H1 (cell line): ENCODE results near the gene COASY. TPM values are rescaled to one million over a fixed set of nuclear protein-coding genes. Genes with fewer than 3 reads are reported as not detected.

Experiments used
- CTCF ChIA-PET: fragments of 300-600 bp; sonication (Branson Sonifier 250); formaldehyde crosslinking; loops from one replicate; lab custom pipeline; 2021; ENCODE audit not compliant: partially characterized antibody; lab: Charles Lee
- POLR2A ChIA-PET: fragments of 300-600 bp; sonication (Branson Sonifier 250); formaldehyde crosslinking; loops from one replicate; lab custom pipeline; 2021; ENCODE audit warnings: inconsistent platforms; ENCODE audit not compliant: partially characterized antibody; lab: Charles Lee
- DNase-seq, 2 experiments: peaks; one replicate each; pipeline versions ENCODE4 v3.0.0 to v3.0.0-alpha.2; 2010 to 2022; ENCODE audit warnings: low spot score in 2 of 2, low read depth in 1 of 2, mixed read lengths in 1 of 2
- FAIRE-seq: peaks from 2 replicates; lab custom pipeline; 2011; peaks lifted over from hg19 to GRCh38; lab: Jason Lieb, UNC
- H2AFZ ChIP-seq: 2 replicates; pipeline ENCODE4 v1.8.1; 2012; ENCODE audit warnings: low read length, inconsistent platforms
- H2AK5ac ChIP-seq: 2 replicates; pipeline ENCODE4 v1.6.1; 2013; ENCODE audit warnings: low read depth, low read length
- H2BK120ac ChIP-seq: replicated peaks from 2 replicates; pipeline ENCODE3; 2013; ENCODE audit warnings: low read depth, low read length, inconsistent platforms
- H2BK12ac ChIP-seq: 2 replicates; pipeline ENCODE4 v1.6.1; 2013; ENCODE audit warnings: low read depth, low read length
- H2BK15ac ChIP-seq: 2 replicates; pipeline ENCODE4 v1.6.1; 2013; ENCODE audit warnings: low read length
- H2BK20ac ChIP-seq: 2 replicates; pipeline ENCODE4 v1.6.1; 2013; ENCODE audit warnings: low read length
- H2BK5ac ChIP-seq: 2 replicates; pipeline ENCODE4 v1.6.1; 2013; ENCODE audit warnings: low read depth, low read length
- H3K14ac ChIP-seq: 2 replicates; pipeline ENCODE4 v1.6.1; 2013; ENCODE audit warnings: inconsistent platforms; ENCODE audit not compliant: insufficient read length
- H3K18ac ChIP-seq: 2 replicates; pipeline ENCODE4 v1.6.1; 2013; ENCODE audit warnings: low read length; ENCODE audit errors: extremely low read depth
- H3K23ac ChIP-seq: 2 replicates; pipeline ENCODE4 v1.6.1; 2013; ENCODE audit warnings: inconsistent platforms; ENCODE audit not compliant: insufficient read length
- H3K23me2 ChIP-seq: 2 replicates; pipeline ENCODE4 v1.6.1; 2013; ENCODE audit warnings: low read depth, low read length
- H3K27ac ChIP-seq: 2 replicates; pipeline ENCODE4 v1.6.1; 2011; ENCODE audit warnings: low read depth, low read length, inconsistent platforms
- H3K27me3 ChIP-seq, 4 experiments: replicated peaks in 1 of 4; 1 replicate in 1 of 4; 2 replicates in 3 of 4; pipeline versions ENCODE4 v1.6.1 to v1.8.1; 2011 to 2013; ENCODE audit warnings: low read length in 3 of 4, mild to moderate bottlenecking in 3 of 4, inconsistent platforms in 2 of 4, mixed read lengths in 2 of 4, moderate library complexity in 1 of 4; ENCODE audit not compliant: control insufficient read depth in 3 of 4, insufficient read depth in 3 of 4; ENCODE audit errors: extremely low read depth in 1 of 4
- H3K36me3 ChIP-seq, 4 experiments: 2 replicates each; pipeline versions ENCODE4 v1.6.1 to v1.8.1; 2011 to 2013; ENCODE audit warnings: mild to moderate bottlenecking in 4 of 4, low read length in 3 of 4, moderate library complexity in 2 of 4, control low read depth in 1 of 4, inconsistent platforms in 1 of 4; ENCODE audit not compliant: insufficient read depth in 4 of 4, control insufficient read depth in 2 of 4
- H3K4ac ChIP-seq: replicated peaks from 2 replicates; pipeline ENCODE3; 2013; ENCODE audit warnings: low read length, low read depth, mixed read lengths, inconsistent platforms; ENCODE audit not compliant: insufficient read length
- H3K4me1 ChIP-seq, 4 experiments: replicated peaks in 1 of 4; 1 replicate in 1 of 4; 2 replicates in 3 of 4; pipeline versions ENCODE4 v1.6.1 to v1.8.1; 2011 to 2013; ENCODE audit warnings: low read length in 3 of 4, inconsistent platforms in 2 of 4, mixed read lengths in 1 of 4; ENCODE audit not compliant: insufficient read depth in 4 of 4, control insufficient read depth in 3 of 4
- H3K4me2 ChIP-seq, 2 experiments: 2 replicates each; pipeline versions ENCODE4 v1.6.1 to v1.8.1; 2011 to 2013; ENCODE audit warnings: low read depth in 2 of 2, low read length in 2 of 2, control low read depth in 1 of 2, inconsistent platforms in 1 of 2, mild to moderate bottlenecking in 1 of 2; ENCODE audit not compliant: insufficient read depth in 1 of 2
- H3K4me3 ChIP-seq, 4 experiments: fragments of 200-600, 300-600 bp in 1 of 4; sonication (generic), shearing (Covaris generic), sonication (Bioruptor Twin) in 1 of 4; 2 replicates each; pipeline versions ENCODE4 v1.5.1 to v1.8.1; 2011 to 2016; ENCODE audit warnings: low read length in 4 of 4, low read depth in 3 of 4, control low read depth in 2 of 4, inconsistent platforms in 2 of 4, mild to moderate bottlenecking in 2 of 4, mixed read lengths in 1 of 4, moderate library complexity in 1 of 4; ENCODE audit not compliant: insufficient read depth in 2 of 4; ENCODE audit errors: extremely low read depth in 1 of 4
- H3K56ac ChIP-seq: replicated peaks from 2 replicates; pipeline ENCODE3; 2013; ENCODE audit warnings: low read depth, mild to moderate bottlenecking, mixed read lengths, low read length, inconsistent platforms; ENCODE audit not compliant: insufficient read length
- H3K79me1 ChIP-seq: 2 replicates; pipeline ENCODE4 v1.6.1; 2013; ENCODE audit warnings: low read depth, low read length, control low read depth
- H3K79me2 ChIP-seq, 2 experiments: 2 replicates each; pipeline versions ENCODE4 v1.6.1 to v1.8.1; 2012 to 2013; ENCODE audit warnings: low read length in 2 of 2, mild to moderate bottlenecking in 2 of 2, inconsistent platforms in 1 of 2; ENCODE audit not compliant: insufficient read depth in 2 of 2, control insufficient read depth in 1 of 2
- H3K9ac ChIP-seq, 4 experiments: replicated peaks in 1 of 4; 1 replicate in 1 of 4; 2 replicates in 3 of 4; pipeline versions ENCODE4 v1.6.1 to v1.8.1; 2011 to 2013; ENCODE audit warnings: low read depth in 3 of 4, low read length in 3 of 4, control low read depth in 2 of 4, mild to moderate bottlenecking in 2 of 4, moderate library complexity in 2 of 4, inconsistent platforms in 1 of 4; ENCODE audit errors: extremely low read depth in 1 of 4
- H3K9me3 ChIP-seq, 2 experiments: 2 replicates each; pipeline versions ENCODE4 v1.6.1 to v1.8.1; 2012 to 2013; ENCODE audit warnings: mild to moderate bottlenecking in 2 of 2, moderate library complexity in 2 of 2, control low read depth in 1 of 2, inconsistent platforms in 1 of 2, low read depth in 1 of 2, low read length in 1 of 2, mixed read lengths in 1 of 2; ENCODE audit not compliant: insufficient read depth in 2 of 2
- H4K20me1 ChIP-seq, 2 experiments: replicated peaks in 1 of 2; 2 replicates each; pipeline versions ENCODE3 to v1.8.1; 2011 to 2013; ENCODE audit warnings: inconsistent platforms in 2 of 2, low read length in 2 of 2, mild to moderate bottlenecking in 1 of 2; ENCODE audit not compliant: insufficient read depth in 2 of 2, control insufficient read depth in 1 of 2
- H4K5ac ChIP-seq: 2 replicates; pipeline ENCODE4 v1.6.1; 2013; ENCODE audit warnings: low read length, low read depth, mixed read lengths, inconsistent platforms; ENCODE audit not compliant: insufficient read length
- H4K8ac ChIP-seq: 2 replicates; pipeline ENCODE4 v1.8.0; 2013; ENCODE audit warnings: mild to moderate bottlenecking, moderate library complexity, low read length, inconsistent platforms; ENCODE audit not compliant: insufficient read depth; ENCODE audit errors: extremely low read depth
- H4K91ac ChIP-seq: replicated peaks from 2 replicates; pipeline ENCODE3; 2013; ENCODE audit warnings: low read length, mixed read lengths, inconsistent platforms; ENCODE audit not compliant: insufficient read length
- ASH2L ChIP-seq: fragments of 200-600, 300-600 bp; sonication (generic); IDR thresholded peaks from one replicate; pipeline ENCODE4 v1.7.1; 2017; ENCODE audit warnings: low read length
- ATF2 ChIP-seq: IDR thresholded peaks from 2 replicates; pipeline ENCODE4 v1.6.1; 2012; ENCODE audit warnings: low read length, inconsistent platforms
- ATF3 ChIP-seq: IDR thresholded peaks from 2 replicates; pipeline ENCODE4 v1.6.1; 2011; ENCODE audit warnings: low read depth, mild to moderate bottlenecking, low read length; ENCODE audit not compliant: insufficient read depth
- CEBPB ChIP-seq: IDR thresholded peaks from 2 replicates; pipeline ENCODE4 v1.6.1; 2012; ENCODE audit warnings: low read depth, low read length
- EZH2 ChIP-seq: fragments of 200-600 bp; sonication (generic); IDR thresholded peaks from 2 replicates; pipeline ENCODE4 v1.7.1; 2012; ENCODE audit warnings: low read depth, mild to moderate bottlenecking, moderate library complexity, low read length, inconsistent platforms; ENCODE audit not compliant: severe bottlenecking
- FOSL1 ChIP-seq: IDR thresholded peaks from 2 replicates; pipeline ENCODE4 v1.6.1; 2011; ENCODE audit warnings: mild to moderate bottlenecking, low read depth, low read length, moderate library complexity; ENCODE audit not compliant: insufficient read depth
- SUZ12 ChIP-seq: fragments of 200-600 bp; sonication (generic); IDR thresholded peaks from 2 replicates; pipeline ENCODE4 v1.6.1; 2012; ENCODE audit warnings: mild to moderate bottlenecking, inconsistent platforms, low read length, moderate library complexity, mixed read lengths
- USF2 ChIP-seq: IDR thresholded peaks from 2 replicates; pipeline ENCODE4 v1.6.1; 2011; ENCODE audit warnings: low read length, improper control_type of control experiment
- WGBS, 2 experiments: shearing (Covaris generic) in 1 of 2; methylation state at CpG; one replicate each; pipeline versions ENCODE4 v1.1.6 to v1.1.7; 2013 to 2015; ENCODE audit warnings: low lambda C conversion rate in 2 of 2, mixed read lengths in 2 of 2, inconsistent platforms in 1 of 2, low coverage in 1 of 2, missing lambda C conversion rate in 1 of 2; ENCODE audit not compliant: insufficient replicate concordance in 2 of 2, insufficient coverage in 1 of 2, insufficient read length in 1 of 2; ENCODE audit errors: extremely low coverage in 1 of 2, missing lambda C conversion rate in 1 of 2; 5-methylcytosine and 5-hydroxymethylcytosine counted together
- polyA plus RNA-seq, 7 experiments: library from polyadenylated mRNA; depleted of rRNA in 3 of 7; stranded (reverse) in 5 of 7; unstranded in 2 of 7; fragments of >200 nt in 5 of 7; fragments of 200-250 nt in 2 of 7; gene quantifications; 1 replicate in 5 of 7; 2 replicates in 1 of 7; 4 replicates in 1 of 7; pipeline versions ENCODE4 v1.2.1 to v1.2.3, GENCODE V29; 2011 to 2013; ENCODE audit warnings: missing spikeins in 2 of 7, mixed read lengths in 2 of 7
- total RNA-seq: library from RNA; stranded (reverse); fragmentation: NEBNext Ultra II Directional; extraction: Animal tissue kit (Norgen Biotek cat#: 25700); gene quantifications from 2 replicates; pipeline ENCODE4 v1.2.1, GENCODE V29; 2021
- TF ChIP-seq, protein P1 (sequence below): IDR thresholded peaks from 2 replicates; pipeline ENCODE4 v1.6.1; 2012; ENCODE audit warnings: inconsistent platforms

COASY gene
- total and polyA plus RNA-seq, 2 of the 8 experiments (the other 6 are each of a cell fraction or from before 2014, with no cell fraction given): 64.5 to 100 TPM

DNA sequence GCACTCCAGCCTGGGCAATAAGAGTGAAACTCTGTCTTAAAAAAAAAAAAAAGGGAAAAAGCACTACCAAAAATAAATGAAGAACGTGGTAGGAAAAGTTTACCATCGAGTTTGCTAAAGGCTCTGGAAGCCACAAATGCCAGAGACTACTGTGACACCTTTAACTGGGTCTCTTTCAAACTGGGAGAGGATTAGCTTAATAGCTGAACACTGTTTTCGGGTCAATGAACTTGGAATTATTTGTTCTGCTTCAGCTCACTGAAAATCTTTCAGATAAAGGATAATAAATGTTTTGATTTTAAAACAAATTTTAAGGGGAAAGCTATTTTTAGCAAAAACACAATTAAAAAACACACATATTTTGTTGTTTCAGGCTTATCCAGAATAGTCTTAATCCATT, 45.8 kb downstream of the COASY start:
- H3K23me2 ChIP-seq: peaks cover 3% of the 10 kb centered on the region
- H2AK5ac ChIP-seq: no peak overlapping the region
- H3K79me2 ChIP-seq: peaks cover 8 to 56% of the 10 kb centered on the region in 2 experiments
- peak overlapping the region; percentile 73 to 98 (median 86); a peak in 5 of 8 replicates for H3K4me3 ChIP-seq
- no peak overlapping the region for H3K27ac ChIP-seq
- H4K91ac ChIP-seq: no peak overlapping the region
- no peak overlapping the region; a peak in 1 of 7 replicates for H3K9ac ChIP-seq
- H2BK5ac ChIP-seq: no peak overlapping the region
- H3K36me3 ChIP-seq: peaks cover 9 to 14% (median 11%) of the 10 kb centered on the region in 4 experiments; a peak in 7 of 8 replicates
- no peak overlapping the region for H3K23ac ChIP-seq
- H4K5ac ChIP-seq: no peak overlapping the region
- no peak for FAIRE-seq
- H3K18ac ChIP-seq: no peak overlapping the region
- peak overlapping the region; percentile 73 to 94; a peak in 3 of 4 replicates for H3K4me2 ChIP-seq
- H4K20me1 ChIP-seq: peaks cover 0 to 3% of the 10 kb centered on the region in 2 experiments
- no peak overlapping the region for H2BK15ac ChIP-seq
- H3K79me1 ChIP-seq: peaks cover 9% of the 10 kb centered on the region
- CTCF ChIA-PET: interaction anchor here (0.7 to 3.1 kb wide), 8 partner anchors 11 to 73 kb away, joined by 3 to 11 read pairs (median 5); partner anchors contain the start of gene PSMC3IP
- no peak overlapping the region for H3K56ac ChIP-seq
- H2BK120ac ChIP-seq: no peak overlapping the region
- no peaks in the 10 kb centered on the region for H3K9me3 ChIP-seq
- no peak overlapping the region for H2BK12ac ChIP-seq
- no peak overlapping the region for H2AFZ ChIP-seq
- POLR2A ChIA-PET: interaction anchor here (1.2 to 3.6 kb wide), 3 partner anchors 11 to 33 kb away, joined by 3 to 12 read pairs (median 4); partner anchors contain the start of gene PSMC3IP
- no peak overlapping the region for H3K4ac ChIP-seq
- H2BK20ac ChIP-seq: no peak overlapping the region
- DNase-seq: no peak
- H4K8ac ChIP-seq: no peak overlapping the region
- 82% methylated on average over 3 of the region's 3 CpGs; no CpG with 5 or more reads in 1 of the 2 experiments for WGBS, 2 experiments
- no peaks in the 10 kb centered on the region for H3K27me3 ChIP-seq
- H3K4me1 ChIP-seq: peaks cover 0 to 4% (median 2%) of the 10 kb centered on the region in 4 experiments; a peak in 6 of 7 replicates
- no peak overlapping the region for H3K14ac ChIP-seq
- TF ChIP-seq, protein P1, sequence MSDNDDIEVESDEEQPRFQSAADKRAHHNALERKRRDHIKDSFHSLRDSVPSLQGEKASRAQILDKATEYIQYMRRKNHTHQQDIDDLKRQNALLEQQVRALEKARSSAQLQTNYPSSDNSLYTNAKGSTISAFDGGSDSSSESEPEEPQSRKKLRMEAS: no peak
- TF ChIP-seq CEBPB: no peak
- TF ChIP-seq ATF3: no peak
- no peak for TF ChIP-seq USF2
- no peak for TF ChIP-seq ATF2
- TF ChIP-seq FOSL1: no peak
- TF ChIP-seq SUZ12: no peak
- TF ChIP-seq ASH2L: no peak
- no peak for TF ChIP-seq EZH2
